Breast epithelium (tissue), 3 donors: ENCODE measurements around the gene NT5C2.

Experiments used
- POLR2A ChIP-seq: fragments of 450-650 bp; IDR thresholded peaks from one replicate; pipeline ENCODE4 v1.6.1; 2016; ENCODE audit warnings: antibody characterized with exemption, mild to moderate bottlenecking, moderate library complexity
- POLR2AphosphoS5 ChIP-seq, 3 donors: sonication (generic); formaldehyde crosslinking; IDR thresholded peaks; one replicate each; pipeline ENCODE4 v1.6.1; 2017; ENCODE audit warnings: antibody characterized with exemption in 3 of 3
- TF ChIP-seq, protein P1 (sequence below), 3 donors: fragments of 450-650 bp; IDR thresholded peaks; one replicate each; pipeline ENCODE4 v1.5.1; 2016 to 2017; ENCODE audit warnings: antibody characterized with exemption in 3 of 3, mild to moderate bottlenecking in 3 of 3, moderate library complexity in 3 of 3

GRCh38 chr10:103055105-103055504 lies 138.0 kb downstream of the NT5C2 start:
- TF ChIP-seq, protein P1, sequence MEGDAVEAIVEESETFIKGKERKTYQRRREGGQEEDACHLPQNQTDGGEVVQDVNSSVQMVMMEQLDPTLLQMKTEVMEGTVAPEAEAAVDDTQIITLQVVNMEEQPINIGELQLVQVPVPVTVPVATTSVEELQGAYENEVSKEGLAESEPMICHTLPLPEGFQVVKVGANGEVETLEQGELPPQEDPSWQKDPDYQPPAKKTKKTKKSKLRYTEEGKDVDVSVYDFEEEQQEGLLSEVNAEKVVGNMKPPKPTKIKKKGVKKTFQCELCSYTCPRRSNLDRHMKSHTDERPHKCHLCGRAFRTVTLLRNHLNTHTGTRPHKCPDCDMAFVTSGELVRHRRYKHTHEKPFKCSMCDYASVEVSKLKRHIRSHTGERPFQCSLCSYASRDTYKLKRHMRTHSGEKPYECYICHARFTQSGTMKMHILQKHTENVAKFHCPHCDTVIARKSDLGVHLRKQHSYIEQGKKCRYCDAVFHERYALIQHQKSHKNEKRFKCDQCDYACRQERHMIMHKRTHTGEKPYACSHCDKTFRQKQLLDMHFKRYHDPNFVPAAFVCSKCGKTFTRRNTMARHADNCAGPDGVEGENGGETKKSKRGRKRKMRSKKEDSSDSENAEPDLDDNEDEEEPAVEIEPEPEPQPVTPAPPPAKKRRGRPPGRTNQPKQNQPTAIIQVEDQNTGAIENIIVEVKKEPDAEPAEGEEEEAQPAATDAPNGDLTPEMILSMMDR (IDR thresholded peaks at IDR 0.05) = no peak
- TF ChIP-seq POLR2A (no peak), POLR2AphosphoS5 (IDR thresholded peaks at IDR 0.05) (no peak)
